BE2C (cell line): ENCODE measurements around the gene POLE.

Experiments used
- DNase-seq: peaks from one replicate; pipeline ENCODE4 v3.0.0-alpha.2; 2020
- H3K27me3 ChIP-seq: fragments of 250-450 bp; sonication (Bioruptor Pico); 2 replicates; pipeline ENCODE4 v1.5.1; 2020; ENCODE audit warnings: mild to moderate bottlenecking
- H3K36me3 ChIP-seq: fragments of 250-450 bp; sonication (Bioruptor Pico); 2 replicates; pipeline ENCODE4 v1.5.1; 2020; ENCODE audit warnings: mild to moderate bottlenecking
- H3K4me1 ChIP-seq: fragments of 250-450 bp; sonication (Bioruptor Pico); 2 replicates; pipeline ENCODE4 v1.5.1; 2020
- H3K4me3 ChIP-seq: 2 replicates; pipeline ENCODE4 v1.5.1; 2011; ENCODE audit warnings: low read depth, low read length
- H3K9me3 ChIP-seq: fragments of 250-450 bp; sonication (Bioruptor Pico); 2 replicates; pipeline ENCODE4 v1.5.1; 2020
- TF ChIP-seq, protein P1 (sequence below): IDR thresholded peaks from 2 replicates; pipeline ENCODE4 v1.5.1; 2012; ENCODE audit warnings: mild to moderate bottlenecking, low read depth, low read length

Gene POLE

DNA sequence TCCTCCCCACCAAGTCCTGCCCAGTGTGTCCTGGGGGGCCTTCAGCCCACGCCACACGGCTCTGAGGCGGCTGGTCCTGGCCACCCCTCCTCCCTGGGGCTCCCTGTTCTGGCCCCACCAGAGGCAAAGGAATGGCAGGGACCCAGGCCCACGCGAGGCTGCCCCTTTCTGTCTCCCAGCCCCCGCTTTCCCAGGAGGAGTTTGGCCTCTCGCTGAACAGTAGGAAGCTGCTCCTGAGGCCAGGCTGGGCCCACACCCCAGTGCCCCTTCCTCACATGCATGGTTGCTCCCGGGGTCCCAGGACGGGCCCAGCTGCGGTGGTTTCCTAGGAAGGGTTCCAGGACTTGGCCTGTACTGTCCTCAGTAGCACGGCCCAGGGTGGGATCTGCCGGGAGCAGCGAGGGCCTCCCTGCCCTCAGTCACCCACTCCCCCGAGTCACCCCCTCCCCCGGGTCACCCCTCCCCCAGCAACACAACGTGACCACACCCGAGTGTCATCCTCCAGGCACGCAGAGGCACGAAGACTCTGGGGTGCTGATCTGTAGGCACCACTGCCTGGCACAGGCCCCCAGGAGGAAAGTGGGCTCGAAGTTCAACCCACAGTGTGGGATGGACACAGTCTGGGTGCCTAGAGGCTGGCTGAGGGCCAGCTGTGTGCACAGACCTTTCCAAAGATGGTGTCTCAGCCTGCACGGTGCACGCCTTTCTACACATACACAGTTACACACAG, 109.8 kb downstream of the POLE start:
- no peaks in the 10 kb centered on the region; the same call in none of the 2 replicates for H3K36me3 ChIP-seq
- TF ChIP-seq, protein P1, sequence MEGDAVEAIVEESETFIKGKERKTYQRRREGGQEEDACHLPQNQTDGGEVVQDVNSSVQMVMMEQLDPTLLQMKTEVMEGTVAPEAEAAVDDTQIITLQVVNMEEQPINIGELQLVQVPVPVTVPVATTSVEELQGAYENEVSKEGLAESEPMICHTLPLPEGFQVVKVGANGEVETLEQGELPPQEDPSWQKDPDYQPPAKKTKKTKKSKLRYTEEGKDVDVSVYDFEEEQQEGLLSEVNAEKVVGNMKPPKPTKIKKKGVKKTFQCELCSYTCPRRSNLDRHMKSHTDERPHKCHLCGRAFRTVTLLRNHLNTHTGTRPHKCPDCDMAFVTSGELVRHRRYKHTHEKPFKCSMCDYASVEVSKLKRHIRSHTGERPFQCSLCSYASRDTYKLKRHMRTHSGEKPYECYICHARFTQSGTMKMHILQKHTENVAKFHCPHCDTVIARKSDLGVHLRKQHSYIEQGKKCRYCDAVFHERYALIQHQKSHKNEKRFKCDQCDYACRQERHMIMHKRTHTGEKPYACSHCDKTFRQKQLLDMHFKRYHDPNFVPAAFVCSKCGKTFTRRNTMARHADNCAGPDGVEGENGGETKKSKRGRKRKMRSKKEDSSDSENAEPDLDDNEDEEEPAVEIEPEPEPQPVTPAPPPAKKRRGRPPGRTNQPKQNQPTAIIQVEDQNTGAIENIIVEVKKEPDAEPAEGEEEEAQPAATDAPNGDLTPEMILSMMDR: no peak
- no peak for DNase-seq

DNA sequence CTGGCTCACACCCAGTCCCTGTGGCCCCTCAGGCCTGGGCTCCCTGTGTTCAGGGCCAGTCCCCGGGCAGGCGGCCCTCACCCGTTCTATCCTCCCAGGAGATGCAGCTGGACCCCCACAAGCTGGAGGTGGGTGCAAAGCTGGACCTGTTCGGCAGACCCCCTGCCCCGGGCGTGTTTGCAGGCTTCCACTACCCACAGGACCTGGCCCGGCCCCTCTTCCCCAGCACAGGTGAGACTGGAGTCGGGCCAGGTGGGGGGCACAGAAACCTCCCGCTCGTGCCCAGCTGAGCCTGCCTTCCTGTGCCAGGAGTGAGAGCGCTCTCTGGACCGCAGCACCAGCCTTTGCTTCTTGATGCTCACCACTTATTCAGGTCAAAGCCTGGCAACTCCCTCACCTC, 110.4 kb downstream of the POLE start:
- Histone ChIP-seq H3K4me3 (no peak overlapping the region), H3K36me3 (no peaks in the 10 kb centered on the region; the same call in none of the 2 replicates), H3K9me3 (no peaks in the 10 kb centered on the region), H3K4me1 (no peaks in the 10 kb centered on the region), H3K27me3 (no peaks in the 10 kb centered on the region)
- TF ChIP-seq, protein P1: no peak
- no peak for DNase-seq

More for the DNA sequence above, 109.8 kb downstream of the POLE start:
- H3K4me1 ChIP-seq: no peaks in the 10 kb centered on the region
- H3K9me3 ChIP-seq: no peaks in the 10 kb centered on the region
- H3K27me3 ChIP-seq: no peaks in the 10 kb centered on the region
- H3K4me3 ChIP-seq: no peak overlapping the region

DNA sequence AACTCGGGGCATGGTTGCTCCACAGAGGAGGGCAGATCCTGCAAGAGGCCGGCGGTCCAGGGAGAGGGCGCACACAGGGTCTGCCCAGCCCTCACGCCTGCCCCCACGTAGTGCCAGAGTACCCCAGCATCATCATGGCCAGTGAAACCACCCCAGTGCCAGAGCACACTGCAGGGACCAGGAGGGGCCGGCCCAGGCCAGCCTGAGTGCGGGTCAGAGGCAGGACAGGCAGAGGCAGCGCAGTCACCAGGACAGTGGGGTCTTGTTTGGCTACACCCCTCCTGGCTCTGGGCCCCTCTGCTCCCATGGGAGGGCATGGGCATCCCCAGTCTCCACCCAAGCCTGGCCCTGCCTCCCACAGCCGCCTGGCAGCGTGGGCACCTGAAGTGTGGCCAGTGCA, 111.5 kb downstream of the POLE start:
- DNase-seq: no peak
- H3K27me3 ChIP-seq: no peaks in the 10 kb centered on the region
- no peak overlapping the region for H3K4me3 ChIP-seq
- TF ChIP-seq, protein P1: no peak
- H3K4me1 ChIP-seq: no peaks in the 10 kb centered on the region
- H3K9me3 ChIP-seq: no peaks in the 10 kb centered on the region
- no peaks in the 10 kb centered on the region; the same call in none of the 2 replicates for H3K36me3 ChIP-seq

DNA sequence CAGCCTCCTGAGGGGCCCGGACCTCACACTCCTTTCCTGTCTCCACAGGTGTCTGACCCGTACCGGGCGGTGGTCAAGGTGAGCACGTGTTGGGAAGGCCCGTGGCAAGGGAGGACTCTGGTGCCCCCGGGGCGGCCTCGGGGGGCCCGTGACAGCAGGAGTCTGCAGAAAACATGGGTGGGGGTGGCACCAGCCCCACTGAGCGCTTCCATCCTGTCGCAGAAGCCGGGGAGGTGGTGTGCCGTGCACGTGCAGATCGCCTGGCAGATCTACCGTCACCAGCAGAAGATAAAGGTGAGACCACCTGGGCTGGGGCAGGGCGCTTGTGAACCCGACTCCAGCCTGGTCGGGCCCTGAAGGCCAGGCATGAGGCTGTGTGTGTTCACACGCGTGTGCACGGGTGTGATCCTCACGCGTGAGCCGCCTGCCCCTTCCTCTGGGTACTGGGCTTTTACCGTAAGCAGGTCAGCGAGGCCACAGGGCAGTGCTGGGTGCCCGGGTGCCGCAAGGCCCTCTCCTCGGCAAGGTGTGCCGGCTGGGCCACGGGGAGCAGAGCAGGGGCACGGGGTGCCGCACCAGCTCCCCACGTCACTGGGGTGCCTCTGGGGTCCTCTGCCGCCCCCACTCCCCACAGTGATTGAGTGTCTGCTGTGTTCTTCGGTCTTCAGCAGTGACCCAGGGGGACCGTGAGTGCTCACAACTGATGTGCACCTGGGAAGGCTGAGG, 112.7 kb downstream of the POLE start:
- no peaks in the 10 kb centered on the region for H3K4me1 ChIP-seq
- no peak for DNase-seq
- H3K27me3 ChIP-seq: no peaks in the 10 kb centered on the region

More for the DNA sequence above, 112.7 kb downstream of the POLE start:
- Histone ChIP-seq H3K4me3 (no peak overlapping the region), H3K36me3 (no peaks in the 10 kb centered on the region; the same call in none of the 2 replicates), H3K9me3 (no peaks in the 10 kb centered on the region)
- TF ChIP-seq, protein P1: no peak
